DOHH2 (cell line): ENCODE measurements around the gene CES4A.

Experiments
- H3F3A ChIP-seq: fragments of 200-600 bp; sonication (generic), shearing (Covaris generic); 2 replicates; pipeline ENCODE4 v1.6.0; 2016; ENCODE audit warnings: antibody characterized with exemption, mild to moderate bottlenecking; ENCODE audit not compliant: control insufficient read depth, insufficient read depth
- H3K27ac ChIP-seq: fragments of 200-600 bp; sonication (generic); 2 replicates; pipeline ENCODE4 v1.5.1; 2014; ENCODE audit warnings: low read depth, mild to moderate bottlenecking, low read length, moderate library complexity
- H3K27me3 ChIP-seq: fragments of 200-600 bp; sonication (generic); 2 replicates; pipeline ENCODE4 v1.6.1; 2014; ENCODE audit warnings: mild to moderate bottlenecking, low read length, mixed read lengths; ENCODE audit not compliant: control insufficient read depth
- H3K36me3 ChIP-seq: fragments of 200-600 bp; sonication (generic); 2 replicates; pipeline ENCODE4 v1.6.1; 2014; ENCODE audit warnings: mild to moderate bottlenecking, low read length, moderate library complexity, mixed read lengths; ENCODE audit not compliant: control insufficient read depth
- H3K4me1 ChIP-seq: fragments of 200-600 bp; sonication (generic); 2 replicates; pipeline ENCODE4 v1.6.1; 2014; ENCODE audit warnings: mild to moderate bottlenecking, low read length, mixed read lengths; ENCODE audit not compliant: control insufficient read depth
- H3K4me2 ChIP-seq: fragments of 200-600 bp; sonication (generic); 2 replicates; pipeline ENCODE4 v1.6.0; 2014; ENCODE audit warnings: mild to moderate bottlenecking, low read length, moderate library complexity
- H3K4me3 ChIP-seq: fragments of 200-600 bp; sonication (generic); 2 replicates; pipeline ENCODE4 v1.5.1; 2014; ENCODE audit warnings: mild to moderate bottlenecking, low read length, mixed read lengths
- H3K79me2 ChIP-seq: fragments of 200-600 bp; sonication (generic); 2 replicates; pipeline ENCODE4 v1.6.1; 2014; ENCODE audit warnings: mild to moderate bottlenecking, low read length, mixed read lengths; ENCODE audit not compliant: control insufficient read depth
- H3K9me2 ChIP-seq: fragments of 200-600 bp; sonication (generic); replicated peaks from 2 replicates; pipeline ENCODE4 v1.6.1; 2014; ENCODE audit warnings: mild to moderate bottlenecking, low read length, mixed read lengths; ENCODE audit not compliant: control insufficient read depth
- H3K9me3 ChIP-seq: fragments of 200-600 bp; sonication (generic); 2 replicates; pipeline ENCODE4 v1.6.1; 2014; ENCODE audit warnings: antibody characterized with exemption, low read length, mixed read lengths; ENCODE audit not compliant: control insufficient read depth, insufficient read depth
- H4K20me1 ChIP-seq: fragments of 200-600 bp; sonication (generic); 2 replicates; pipeline ENCODE4 v1.6.0; 2014; ENCODE audit warnings: low read depth, mild to moderate bottlenecking, antibody characterized with exemption, low read length, moderate library complexity; ENCODE audit not compliant: control insufficient read depth, insufficient read depth
- CTCF ChIP-seq: fragments of 200-600 bp; sonication (generic); IDR thresholded peaks from one replicate; pipeline ENCODE4 v1.5.1; 2014; ENCODE audit warnings: antibody characterized with exemption, mild to moderate bottlenecking, low read depth, low read length; ENCODE audit not compliant: poor library complexity, severe bottlenecking
- EZH2phosphoT487 ChIP-seq: fragments of 200-600 bp; sonication (generic); IDR thresholded peaks from 2 replicates; pipeline ENCODE4 v1.6.1; 2017; ENCODE audit warnings: borderline replicate concordance, mild to moderate bottlenecking, antibody characterized with exemption, low read length, moderate library complexity, mixed read lengths

CES4A gene

GRCh38 chr16:66996324-66996982, 8.1 kb downstream of the CES4A start:
- Histone ChIP-seq H3K27me3 (peaks cover 9% of the 10 kb centered on the region), H3F3A (no peaks in the 10 kb centered on the region), H3K4me2 (no peak overlapping the region), H3K4me1 (peaks cover 11% of the 10 kb centered on the region), H3K27ac (no peak overlapping the region), H3K79me2 (no peaks in the 10 kb centered on the region), H4K20me1 (no peaks in the 10 kb centered on the region), H3K4me3 (no peak overlapping the region), H3K9me2 (no peaks in the 10 kb centered on the region), H3K9me3 (no peaks in the 10 kb centered on the region), H3K36me3 (no peaks in the 10 kb centered on the region)
- TF ChIP-seq EZH2phosphoT487: no peak
- TF ChIP-seq CTCF: no peak

- H3F3A ChIP-seq: no peaks in the 10 kb centered on the region
- no peaks in the 10 kb centered on the region for H3K79me2 ChIP-seq
- no peaks in the 10 kb centered on the region for H4K20me1 ChIP-seq
- no peaks in the 10 kb centered on the region for H3K9me3 ChIP-seq
- TF ChIP-seq EZH2phosphoT487 (no peak), CTCF (no peak)
- H3K4me3 ChIP-seq: no peak overlapping the region
- H3K4me1 ChIP-seq: peaks cover 11% of the 10 kb centered on the region
- H3K27me3 ChIP-seq: peaks cover 14% of the 10 kb centered on the region
- H3K27ac ChIP-seq: no peak overlapping the region
- no peak overlapping the region for H3K4me2 ChIP-seq
- no peaks in the 10 kb centered on the region for H3K36me3 ChIP-seq
- no peaks in the 10 kb centered on the region for H3K9me2 ChIP-seq
Observed at GRCh38 chr16:66996983-66997358, 8.6 kb downstream of the CES4A start.

GRCh38 chr16:67000384-67001351, 12.3 kb downstream of the CES4A start:
- H3K4me3 ChIP-seq: peak overlapping the region; percentile 71
- no peaks in the 10 kb centered on the region for H3F3A ChIP-seq
- no peaks in the 10 kb centered on the region for H3K9me2 ChIP-seq
- peak overlapping the region; percentile 79 for H3K4me2 ChIP-seq
- H4K20me1 ChIP-seq: no peaks in the 10 kb centered on the region
- H3K79me2 ChIP-seq: no peaks in the 10 kb centered on the region
- peaks cover 17% of the 10 kb centered on the region for H3K27me3 ChIP-seq
- H3K27ac ChIP-seq: no peak overlapping the region
- TF ChIP-seq EZH2phosphoT487 (no peak), CTCF (no peak)
- H3K4me1 ChIP-seq: peaks cover 11% of the 10 kb centered on the region
- no peaks in the 10 kb centered on the region for H3K36me3 ChIP-seq
- no peaks in the 10 kb centered on the region for H3K9me3 ChIP-seq
